Measurements from ENCODE around the gene DENND6A. TPM values are rescaled to one million over a fixed set of nuclear protein-coding genes. Genes with fewer than 3 reads are reported as not detected.
A peak's percentile ranks its signal among the peaks of the same experiment; 100 is the strongest.

The DENND6A gene
- total and polyA plus RNA-seq, 3 donors from 2014 or later: 16.0 to 20.6 (median 18.7) TPM

GRCh38 chr3:57670543-57670942 is 22.3 kb downstream of the DENND6A start:
- intact Hi-C loops (cut with DNase I; ENCODE audit: low total_unique reads): no loop called here
- H3K4me3 ChIP-seq: no peak overlapping the region
- H3K4me1 ChIP-seq: no peaks in the 10 kb centered on the region
- H3K36me3 ChIP-seq (ENCODE audit: low read depth, missing control alignments): no peaks in the 10 kb centered on the region
- H3K9me3 ChIP-seq: no peaks in the 10 kb centered on the region
- TF ChIP-seq CTCF (IDR thresholded peaks at IDR 0.05): no peak
- H3K27me3 ChIP-seq: no peaks in the 10 kb centered on the region
- no peak for DNase-seq
- no peak overlapping the region for H3K27ac ChIP-seq

GRCh38 chr3:57661404-57661803 is 31.5 kb downstream of the DENND6A start:
- DNase-seq: no peak
- H3K4me1 ChIP-seq: peaks cover 10% of the 10 kb centered on the region
- H3K27me3 ChIP-seq: no peaks in the 10 kb centered on the region
- H3K36me3 ChIP-seq (ENCODE audit: low read depth, missing control alignments): no peaks in the 10 kb centered on the region
- no peak overlapping the region for H3K4me3 ChIP-seq
- no peak for TF ChIP-seq POLR2A (IDR thresholded peaks at IDR 0.05)
- TF ChIP-seq CTCF (IDR thresholded peaks at IDR 0.05): no peak
- H3K27ac ChIP-seq: no peak overlapping the region
- no peaks in the 10 kb centered on the region for H3K9me3 ChIP-seq
- intact Hi-C loops (cut with DNase I; ENCODE audit: low total_unique reads): no loop called here

GRCh38 chr3:57659806-57660439 is 33.0 kb downstream of the DENND6A start:
- intact Hi-C loops (cut with DNase I; ENCODE audit: low total_unique reads): no loop called here
- H3K36me3 ChIP-seq (ENCODE audit: low read depth, missing control alignments): no peaks in the 10 kb centered on the region

GRCh38 chr3:57659004-57659673 is 33.7 kb downstream of the DENND6A start:
- Histone ChIP-seq H3K36me3 (ENCODE audit: low read depth, missing control alignments) (no peaks in the 10 kb centered on the region), H3K27ac (peak overlapping the region; percentile 42 to 68), H3K4me3 (no peak overlapping the region), H3K9me3 (no peaks in the 10 kb centered on the region), H3K4me1 (peaks cover 10% of the 10 kb centered on the region), H3K27me3 (no peaks in the 10 kb centered on the region)
- intact Hi-C loops (cut with DNase I; ENCODE audit: low total_unique reads): no loop called here
- 36 to 39% methylated on average over 1 of the region's 1 CpG for WGBS, 2 donors
- TF ChIP-seq CTCF (IDR thresholded peaks at IDR 0.05) (no peak), POLR2A (IDR thresholded peaks at IDR 0.05) (no peak)
- no peak for DNase-seq

More at GRCh38 chr3:57659806-57660439, 33.0 kb downstream of the DENND6A start:
- TF ChIP-seq POLR2A (IDR thresholded peaks at IDR 0.05) (no peak), CTCF (IDR thresholded peaks at IDR 0.05) (no peak)
- H3K27me3 ChIP-seq: no peaks in the 10 kb centered on the region
- no peak for DNase-seq
- 91 to 94% methylated on average over 4 of the region's 4 CpGs for WGBS, 2 donors
- H3K27ac ChIP-seq: peak overlapping the region in 1 of 2 donors; percentile 6
- no peaks in the 10 kb centered on the region for H3K9me3 ChIP-seq
- H3K4me1 ChIP-seq: peaks cover 10% of the 10 kb centered on the region
- H3K4me3 ChIP-seq: no peak overlapping the region

- Histone ChIP-seq H3K27me3 (no peaks in the 10 kb centered on the region), H3K27ac (peak overlapping the region; percentile 42 to 68), H3K4me3 (no peak overlapping the region), H3K36me3 (ENCODE audit: low read depth, missing control alignments) (no peaks in the 10 kb centered on the region), H3K9me3 (no peaks in the 10 kb centered on the region), H3K4me1 (peaks cover 10% of the 10 kb centered on the region)
- intact Hi-C loops (cut with DNase I; ENCODE audit: low total_unique reads): no loop called here
- no peak for DNase-seq
- TF ChIP-seq CTCF (IDR thresholded peaks at IDR 0.05) (no peak), POLR2A (IDR thresholded peaks at IDR 0.05) (no peak)
Observed at GRCh38 chr3:57658536-57658935, 34.3 kb downstream of the DENND6A start.

Data from testis (tissue), 3 donors.